H9 (cell line): ENCODE measurements around the gene PRKRA. TPM values are rescaled to one million over a fixed set of nuclear protein-coding genes. Genes with fewer than 3 reads are reported as not detected.

Experiments used
- DNase-seq: peaks from one replicate; pipeline ENCODE4 v3.0.0-alpha.2; 2017
- H2AFZ ChIP-seq: one replicate; pipeline ENCODE4 v1.6.1; 2013; ENCODE audit warnings: mild to moderate bottlenecking, low read length, control low read depth, moderate library complexity
- H2AK5ac ChIP-seq: 2 replicates; pipeline ENCODE4 v1.6.1; 2013; ENCODE audit warnings: low read length, control low read depth, mixed read lengths; ENCODE audit not compliant: insufficient read length
- H2BK120ac ChIP-seq: one replicate; pipeline ENCODE4 v1.6.1; 2013; ENCODE audit warnings: low read depth, mild to moderate bottlenecking, low read length, control low read depth, inconsistent platforms; ENCODE audit not compliant: poor library complexity, severe bottlenecking
- H2BK12ac ChIP-seq: 2 replicates; pipeline ENCODE4 v1.6.1; 2013; ENCODE audit warnings: low read length, control low read depth, mixed read lengths, low read depth; ENCODE audit not compliant: insufficient read length
- H2BK15ac ChIP-seq: 2 replicates; pipeline ENCODE4 v1.6.1; 2013; ENCODE audit warnings: low read depth, low read length, control low read depth
- H2BK20ac ChIP-seq: one replicate; pipeline ENCODE4 v1.6.1; 2013; ENCODE audit warnings: low read depth, mild to moderate bottlenecking, low read length, control low read depth, inconsistent platforms; ENCODE audit not compliant: poor library complexity, severe bottlenecking
- H2BK5ac ChIP-seq: 2 replicates; pipeline ENCODE4 v1.6.1; 2013; ENCODE audit warnings: low read length, control low read depth, mixed read lengths; ENCODE audit not compliant: insufficient read length
- H3K14ac ChIP-seq: 2 replicates; pipeline ENCODE4 v1.6.1; 2013; ENCODE audit warnings: low read length, control low read depth; ENCODE audit not compliant: insufficient read depth
- H3K18ac ChIP-seq: 2 replicates; pipeline ENCODE4 v1.6.1; 2013; ENCODE audit warnings: low read depth, mild to moderate bottlenecking, mixed read lengths, low read length, control low read depth; ENCODE audit not compliant: insufficient read length
- H3K23ac ChIP-seq: 2 replicates; pipeline ENCODE4 v1.6.1; 2013; ENCODE audit warnings: low read length, control low read depth, mixed read lengths, low read depth; ENCODE audit not compliant: insufficient read length
- H3K23me2 ChIP-seq: 2 replicates; pipeline ENCODE4 v1.6.1; 2013; ENCODE audit warnings: low read depth, mild to moderate bottlenecking, mixed read lengths, low read length, control low read depth; ENCODE audit not compliant: insufficient read length, poor library complexity, severe bottlenecking
- H3K27ac ChIP-seq: 2 replicates; pipeline ENCODE4 v1.5.1; 2013; ENCODE audit warnings: low read length, control low read depth, mixed read lengths, low read depth; ENCODE audit not compliant: insufficient read length
- H3K27me3 ChIP-seq: 2 replicates; pipeline ENCODE4 v1.6.1; 2013; ENCODE audit warnings: low read length, control low read depth, inconsistent platforms; ENCODE audit not compliant: insufficient read depth
- H3K4ac ChIP-seq: 2 replicates; pipeline ENCODE4 v1.6.1; 2013; ENCODE audit warnings: low read depth, mild to moderate bottlenecking, control low read depth, inconsistent platforms, low read length, moderate library complexity
- H3K4me1 ChIP-seq: 2 replicates; pipeline ENCODE4 v1.6.1; 2013; ENCODE audit warnings: low read length, control low read depth, inconsistent platforms; ENCODE audit not compliant: insufficient read depth
- H3K4me2 ChIP-seq: 2 replicates; pipeline ENCODE4 v1.6.1; 2013; ENCODE audit warnings: low read length, control low read depth, mixed read lengths; ENCODE audit not compliant: insufficient read length, insufficient read depth
- H3K56ac ChIP-seq: 2 replicates; pipeline ENCODE4 v1.6.1; 2013; ENCODE audit warnings: low read depth, mild to moderate bottlenecking, mixed read lengths, low read length, control low read depth; ENCODE audit not compliant: insufficient read length
- H3K79me1 ChIP-seq: 2 replicates; pipeline ENCODE4 v1.6.1; 2013; ENCODE audit warnings: low read depth, mild to moderate bottlenecking, moderate library complexity, low read length, control low read depth, inconsistent platforms; ENCODE audit not compliant: insufficient read depth, poor library complexity, severe bottlenecking
- H3K79me2 ChIP-seq: 2 replicates; pipeline ENCODE4 v1.6.1; 2013; ENCODE audit warnings: low read length, control low read depth, inconsistent platforms; ENCODE audit not compliant: insufficient read depth
- H3K9ac ChIP-seq: 2 replicates; pipeline ENCODE4 v1.6.1; 2013; ENCODE audit warnings: low read length, control low read depth, mixed read lengths; ENCODE audit not compliant: insufficient read length; ENCODE audit errors: extremely low read depth
- H3K9me3 ChIP-seq: one replicate; pipeline ENCODE4 v1.6.1; 2013; ENCODE audit warnings: low read depth, low read length, inconsistent platforms; ENCODE audit not compliant: control insufficient read depth
- H3T11ph ChIP-seq: one replicate; pipeline ENCODE4 v1.6.1; 2013; ENCODE audit warnings: mild to moderate bottlenecking, low read length, control low read depth, inconsistent platforms
- H4K20me1 ChIP-seq: one replicate; pipeline ENCODE4 v1.6.1; 2013; ENCODE audit not compliant: control insufficient read depth, insufficient read length, insufficient read depth
- H4K5ac ChIP-seq: 2 replicates; pipeline ENCODE4 v1.6.1; 2013; ENCODE audit warnings: low read depth, mild to moderate bottlenecking, mixed read lengths, low read length, control low read depth; ENCODE audit not compliant: insufficient read length
- H4K8ac ChIP-seq: replicated peaks from 2 replicates; pipeline ENCODE4 v1.6.1; 2013; ENCODE audit warnings: low read length, control low read depth, mixed read lengths, low read depth; ENCODE audit not compliant: insufficient read length
- H4K91ac ChIP-seq: 2 replicates; pipeline ENCODE4 v1.6.1; 2013; ENCODE audit warnings: low read depth, mild to moderate bottlenecking, moderate library complexity, mixed read lengths, low read length, control low read depth; ENCODE audit not compliant: insufficient read length
- H3K27ac Mint-ChIP-seq, 3 experiments: 2 replicates in 2 of 3; 3 replicates in 1 of 3; pipeline ENCODE4 v1.8.0; 2020 to 2021; ENCODE audit warnings: mixed read lengths in 3 of 3, mild to moderate bottlenecking in 1 of 3, moderate library complexity in 1 of 3
- H3K27me3 Mint-ChIP-seq: 2 replicates; pipeline ENCODE4 v1.8.0; 2021; ENCODE audit warnings: low read depth, mild to moderate bottlenecking, moderate library complexity, mixed read lengths
- H3K36me3 Mint-ChIP-seq, 3 experiments: 2 replicates in 2 of 3; 3 replicates in 1 of 3; pipeline ENCODE4 v1.8.0; 2020 to 2021; ENCODE audit warnings: low read depth in 3 of 3, mixed read lengths in 3 of 3; ENCODE audit not compliant: insufficient read depth in 1 of 3
- H3K4me1 Mint-ChIP-seq, 2 experiments: 2 replicates each; pipeline ENCODE4 v1.8.0; 2020; ENCODE audit warnings: mixed read lengths in 2 of 2
- H3K4me3 Mint-ChIP-seq, 2 experiments: 2 replicates in 1 of 2; 3 replicates in 1 of 2; pipeline ENCODE4 v1.8.0; 2020 to 2021; ENCODE audit warnings: mild to moderate bottlenecking in 2 of 2, mixed read lengths in 2 of 2, moderate library complexity in 1 of 2
- H3K9me3 Mint-ChIP-seq, 2 experiments: 2 replicates in 1 of 2; 3 replicates in 1 of 2; pipeline ENCODE4 v1.8.0; 2020; ENCODE audit warnings: mild to moderate bottlenecking in 2 of 2, mixed read lengths in 2 of 2, moderate library complexity in 1 of 2
- CTCF ChIP-seq: fragments of 200-600 bp; sonication (generic); conservative IDR thresholded peaks from 3 replicates; pipeline ENCODE4 v1.8.0; 2021; ENCODE audit warnings: antibody characterized with exemption, mild to moderate bottlenecking
- WGBS: extraction: QIAGEN DNeasy Blood & Tissue Kit; methylation state at CpG from one replicate; pipeline ENCODE4 v1.1.7; 2013; ENCODE audit warnings: missing lambda C conversion rate, low lambda C conversion rate, mixed read lengths; ENCODE audit not compliant: insufficient read length; ENCODE audit errors: extremely low coverage; 5-methylcytosine and 5-hydroxymethylcytosine counted together
- total RNA-seq: library from RNA; stranded (reverse); gene quantifications from 2 replicates; pipeline ENCODE4 v1.2.1, GENCODE V29; 2021

PRKRA gene
- total RNA-seq, 1 experiment from 2014 or later: 61.5 TPM

- no peak overlapping the region for H3K4ac ChIP-seq
- no peak overlapping the region for H4K5ac ChIP-seq
- no peak for DNase-seq
- Mint-ChIP-seq H3K27me3 (no peaks in the 10 kb centered on the region), H3K27ac (no peak overlapping the region), H3K9me3 (no peaks in the 10 kb centered on the region), H3K4me3 (no peak overlapping the region), H3K36me3 (no peaks in the 10 kb centered on the region), H3K4me1 (peaks cover 10 to 14% of the 10 kb centered on the region in 2 experiments)
- H3K4me2 ChIP-seq: no peak overlapping the region
- H2BK15ac ChIP-seq: no peak overlapping the region
- no peak overlapping the region for H3K23ac ChIP-seq
- no peak overlapping the region for H2BK20ac ChIP-seq
- no peak overlapping the region for H2BK5ac ChIP-seq
- H4K20me1 ChIP-seq: no peaks in the 10 kb centered on the region
- H2AK5ac ChIP-seq: no peak overlapping the region
- no peak overlapping the region for H3K18ac ChIP-seq
- peaks cover 3% of the 10 kb centered on the region for H3K23me2 ChIP-seq
- no peak overlapping the region for H2AFZ ChIP-seq
- no peak overlapping the region for H3K9ac ChIP-seq
- no peak overlapping the region for H2BK12ac ChIP-seq
- H3K9me3 ChIP-seq: no peaks in the 10 kb centered on the region
- H3K27ac ChIP-seq: no peak overlapping the region
- TF ChIP-seq CTCF: no peak
- no peaks in the 10 kb centered on the region for H3K79me1 ChIP-seq
- H3K79me2 ChIP-seq: no peaks in the 10 kb centered on the region
- H4K8ac ChIP-seq: no peak overlapping the region
- no peak overlapping the region for H3K56ac ChIP-seq
- WGBS: no CpG with 5 or more reads among the region's 1 CpG
- H2BK120ac ChIP-seq: no peak overlapping the region
- no peak overlapping the region for H4K91ac ChIP-seq
- H3K14ac ChIP-seq: no peak overlapping the region
- no peaks in the 10 kb centered on the region for H3K27me3 ChIP-seq
- H3K4me1 ChIP-seq: no peaks in the 10 kb centered on the region
- H3T11ph ChIP-seq: no peak overlapping the region
Measured at GRCh38 chr2:178418426-178418825, 32.5 kb downstream of the PRKRA start.
